H9 (cell line): ENCODE data around the gene NOL9. TPM values are rescaled to one million over a fixed set of nuclear protein-coding genes. Genes with fewer than 3 reads are reported as not detected.

Source experiments
- DNase-seq: peaks from one replicate; pipeline ENCODE4 v3.0.0-alpha.2; 2017
- H2AFZ ChIP-seq: one replicate; pipeline ENCODE4 v1.6.1; 2013; ENCODE audit warnings: mild to moderate bottlenecking, low read length, control low read depth, moderate library complexity
- H2AK5ac ChIP-seq: 2 replicates; pipeline ENCODE4 v1.6.1; 2013; ENCODE audit warnings: low read length, control low read depth, mixed read lengths; ENCODE audit not compliant: insufficient read length
- H2BK120ac ChIP-seq: one replicate; pipeline ENCODE4 v1.6.1; 2013; ENCODE audit warnings: low read depth, mild to moderate bottlenecking, low read length, control low read depth, inconsistent platforms; ENCODE audit not compliant: poor library complexity, severe bottlenecking
- H2BK12ac ChIP-seq: 2 replicates; pipeline ENCODE4 v1.6.1; 2013; ENCODE audit warnings: low read length, control low read depth, mixed read lengths, low read depth; ENCODE audit not compliant: insufficient read length
- H2BK15ac ChIP-seq: 2 replicates; pipeline ENCODE4 v1.6.1; 2013; ENCODE audit warnings: low read depth, low read length, control low read depth
- H2BK20ac ChIP-seq: one replicate; pipeline ENCODE4 v1.6.1; 2013; ENCODE audit warnings: low read depth, mild to moderate bottlenecking, low read length, control low read depth, inconsistent platforms; ENCODE audit not compliant: poor library complexity, severe bottlenecking
- H2BK5ac ChIP-seq: 2 replicates; pipeline ENCODE4 v1.6.1; 2013; ENCODE audit warnings: low read length, control low read depth, mixed read lengths; ENCODE audit not compliant: insufficient read length
- H3K14ac ChIP-seq: 2 replicates; pipeline ENCODE4 v1.6.1; 2013; ENCODE audit warnings: low read length, control low read depth; ENCODE audit not compliant: insufficient read depth
- H3K18ac ChIP-seq: 2 replicates; pipeline ENCODE4 v1.6.1; 2013; ENCODE audit warnings: low read depth, mild to moderate bottlenecking, mixed read lengths, low read length, control low read depth; ENCODE audit not compliant: insufficient read length
- H3K23ac ChIP-seq: 2 replicates; pipeline ENCODE4 v1.6.1; 2013; ENCODE audit warnings: low read length, control low read depth, mixed read lengths, low read depth; ENCODE audit not compliant: insufficient read length
- H3K23me2 ChIP-seq: 2 replicates; pipeline ENCODE4 v1.6.1; 2013; ENCODE audit warnings: low read depth, mild to moderate bottlenecking, mixed read lengths, low read length, control low read depth; ENCODE audit not compliant: insufficient read length, poor library complexity, severe bottlenecking
- H3K27ac ChIP-seq: 2 replicates; pipeline ENCODE4 v1.5.1; 2013; ENCODE audit warnings: low read length, control low read depth, mixed read lengths, low read depth; ENCODE audit not compliant: insufficient read length
- H3K27me3 ChIP-seq: 2 replicates; pipeline ENCODE4 v1.6.1; 2013; ENCODE audit warnings: low read length, control low read depth, inconsistent platforms; ENCODE audit not compliant: insufficient read depth
- H3K4ac ChIP-seq: 2 replicates; pipeline ENCODE4 v1.6.1; 2013; ENCODE audit warnings: low read depth, mild to moderate bottlenecking, control low read depth, inconsistent platforms, low read length, moderate library complexity
- H3K4me1 ChIP-seq: 2 replicates; pipeline ENCODE4 v1.6.1; 2013; ENCODE audit warnings: low read length, control low read depth, inconsistent platforms; ENCODE audit not compliant: insufficient read depth
- H3K4me2 ChIP-seq: 2 replicates; pipeline ENCODE4 v1.6.1; 2013; ENCODE audit warnings: low read length, control low read depth, mixed read lengths; ENCODE audit not compliant: insufficient read length, insufficient read depth
- H3K56ac ChIP-seq: 2 replicates; pipeline ENCODE4 v1.6.1; 2013; ENCODE audit warnings: low read depth, mild to moderate bottlenecking, mixed read lengths, low read length, control low read depth; ENCODE audit not compliant: insufficient read length
- H3K79me1 ChIP-seq: 2 replicates; pipeline ENCODE4 v1.6.1; 2013; ENCODE audit warnings: low read depth, mild to moderate bottlenecking, moderate library complexity, low read length, control low read depth, inconsistent platforms; ENCODE audit not compliant: insufficient read depth, poor library complexity, severe bottlenecking
- H3K79me2 ChIP-seq: 2 replicates; pipeline ENCODE4 v1.6.1; 2013; ENCODE audit warnings: low read length, control low read depth, inconsistent platforms; ENCODE audit not compliant: insufficient read depth
- H3K9ac ChIP-seq: 2 replicates; pipeline ENCODE4 v1.6.1; 2013; ENCODE audit warnings: low read length, control low read depth, mixed read lengths; ENCODE audit not compliant: insufficient read length; ENCODE audit errors: extremely low read depth
- H3K9me3 ChIP-seq: one replicate; pipeline ENCODE4 v1.6.1; 2013; ENCODE audit warnings: low read depth, low read length, inconsistent platforms; ENCODE audit not compliant: control insufficient read depth
- H3T11ph ChIP-seq: one replicate; pipeline ENCODE4 v1.6.1; 2013; ENCODE audit warnings: mild to moderate bottlenecking, low read length, control low read depth, inconsistent platforms
- H4K20me1 ChIP-seq: one replicate; pipeline ENCODE4 v1.6.1; 2013; ENCODE audit not compliant: control insufficient read depth, insufficient read length, insufficient read depth
- H4K5ac ChIP-seq: 2 replicates; pipeline ENCODE4 v1.6.1; 2013; ENCODE audit warnings: low read depth, mild to moderate bottlenecking, mixed read lengths, low read length, control low read depth; ENCODE audit not compliant: insufficient read length
- H4K8ac ChIP-seq: replicated peaks from 2 replicates; pipeline ENCODE4 v1.6.1; 2013; ENCODE audit warnings: low read length, control low read depth, mixed read lengths, low read depth; ENCODE audit not compliant: insufficient read length
- H4K91ac ChIP-seq: 2 replicates; pipeline ENCODE4 v1.6.1; 2013; ENCODE audit warnings: low read depth, mild to moderate bottlenecking, moderate library complexity, mixed read lengths, low read length, control low read depth; ENCODE audit not compliant: insufficient read length
- H3K27ac Mint-ChIP-seq, 3 experiments: 2 replicates in 2 of 3; 3 replicates in 1 of 3; pipeline ENCODE4 v1.8.0; 2020 to 2021; ENCODE audit warnings: mixed read lengths in 3 of 3, mild to moderate bottlenecking in 1 of 3, moderate library complexity in 1 of 3
- H3K27me3 Mint-ChIP-seq: 2 replicates; pipeline ENCODE4 v1.8.0; 2021; ENCODE audit warnings: low read depth, mild to moderate bottlenecking, moderate library complexity, mixed read lengths
- H3K36me3 Mint-ChIP-seq, 3 experiments: 2 replicates in 2 of 3; 3 replicates in 1 of 3; pipeline ENCODE4 v1.8.0; 2020 to 2021; ENCODE audit warnings: low read depth in 3 of 3, mixed read lengths in 3 of 3; ENCODE audit not compliant: insufficient read depth in 1 of 3
- H3K4me1 Mint-ChIP-seq, 2 experiments: 2 replicates each; pipeline ENCODE4 v1.8.0; 2020; ENCODE audit warnings: mixed read lengths in 2 of 2
- H3K4me3 Mint-ChIP-seq, 2 experiments: 2 replicates in 1 of 2; 3 replicates in 1 of 2; pipeline ENCODE4 v1.8.0; 2020 to 2021; ENCODE audit warnings: mild to moderate bottlenecking in 2 of 2, mixed read lengths in 2 of 2, moderate library complexity in 1 of 2
- H3K9me3 Mint-ChIP-seq, 2 experiments: 2 replicates in 1 of 2; 3 replicates in 1 of 2; pipeline ENCODE4 v1.8.0; 2020; ENCODE audit warnings: mild to moderate bottlenecking in 2 of 2, mixed read lengths in 2 of 2, moderate library complexity in 1 of 2
- CTCF ChIP-seq: fragments of 200-600 bp; sonication (generic); conservative IDR thresholded peaks from 3 replicates; pipeline ENCODE4 v1.8.0; 2021; ENCODE audit warnings: antibody characterized with exemption, mild to moderate bottlenecking
- WGBS: extraction: QIAGEN DNeasy Blood & Tissue Kit; methylation state at CpG from one replicate; pipeline ENCODE4 v1.1.7; 2013; ENCODE audit warnings: missing lambda C conversion rate, low lambda C conversion rate, mixed read lengths; ENCODE audit not compliant: insufficient read length; ENCODE audit errors: extremely low coverage; 5-methylcytosine and 5-hydroxymethylcytosine counted together
- total RNA-seq: library from RNA; stranded (reverse); gene quantifications from 2 replicates; pipeline ENCODE4 v1.2.1, GENCODE V29; 2021

Gene NOL9
- total RNA-seq, 1 experiment from 2014 or later, result 50.4 TPM

DNA sequence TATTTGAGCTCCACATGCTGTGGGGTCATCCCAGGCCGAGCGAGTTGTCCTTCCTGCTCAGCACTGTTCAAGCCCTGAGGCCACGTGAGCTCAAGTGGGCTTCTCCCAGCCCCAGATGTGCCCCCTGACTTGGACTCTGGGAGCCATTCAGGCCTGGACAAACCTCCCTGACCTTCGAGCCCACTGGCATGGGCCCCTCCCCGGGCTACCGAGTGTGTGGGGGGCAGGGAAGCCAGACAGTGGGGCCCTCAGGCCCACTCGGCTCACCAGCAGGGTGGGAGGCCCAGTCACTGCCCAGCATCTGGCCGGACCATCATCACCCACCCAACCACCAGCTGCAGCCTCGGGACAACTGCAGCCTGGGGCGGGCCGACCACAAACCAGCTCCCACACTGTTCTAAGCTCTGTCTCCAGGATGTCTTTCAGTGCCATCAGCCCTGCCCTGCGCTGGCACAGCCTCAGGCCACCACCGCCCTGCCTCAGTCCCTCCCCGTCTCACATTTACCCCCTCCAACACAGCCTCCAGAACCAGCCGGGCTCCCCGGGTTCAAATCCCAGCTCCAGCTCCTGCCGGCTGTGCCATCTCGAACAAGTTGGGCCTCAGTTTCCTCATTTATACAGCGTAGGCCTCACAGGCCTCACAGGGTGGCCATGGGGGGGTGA, 41.9 kb downstream of the NOL9 start:
- Mint-ChIP-seq H3K27me3 (no peaks in the 10 kb centered on the region), H3K4me3 (no peak overlapping the region), H3K4me1 (no peaks in the 10 kb centered on the region), H3K36me3 (no peaks in the 10 kb centered on the region), H3K27ac (no peak overlapping the region), H3K9me3 (no peaks in the 10 kb centered on the region)
- no peaks in the 10 kb centered on the region for H3K23me2 ChIP-seq
- H3K9me3 ChIP-seq, result no peaks in the 10 kb centered on the region
- no peak overlapping the region for H2BK120ac ChIP-seq
- DNase-seq, result no peak
- H3T11ph ChIP-seq, result no peak overlapping the region
- no peak overlapping the region for H4K91ac ChIP-seq
- no peaks in the 10 kb centered on the region for H4K20me1 ChIP-seq
- no peak overlapping the region for H4K8ac ChIP-seq
- TF ChIP-seq CTCF, result no peak
- no peaks in the 10 kb centered on the region for H3K4me1 ChIP-seq
- H3K27ac ChIP-seq, result no peak overlapping the region
- no peak overlapping the region for H3K4me2 ChIP-seq
- no peaks in the 10 kb centered on the region for H3K79me1 ChIP-seq
- H4K5ac ChIP-seq, result no peak overlapping the region
- H3K79me2 ChIP-seq, result no peaks in the 10 kb centered on the region
- H2BK5ac ChIP-seq, result no peak overlapping the region
- H3K14ac ChIP-seq, result peak overlapping the region; percentile 8; the same call in 1 of the 2 replicates
- H3K56ac ChIP-seq, result no peak overlapping the region
- H3K27me3 ChIP-seq, result no peaks in the 10 kb centered on the region
- no peak overlapping the region for H2AFZ ChIP-seq
- no peak overlapping the region for H3K9ac ChIP-seq
- H2BK15ac ChIP-seq, result no peak overlapping the region
- WGBS, result no CpG with 5 or more reads among the region's 19 CpGs
- no peak overlapping the region for H3K18ac ChIP-seq
- no peak overlapping the region for H2AK5ac ChIP-seq
- H3K4ac ChIP-seq, result no peak overlapping the region
- no peak overlapping the region for H2BK20ac ChIP-seq
- H3K23ac ChIP-seq, result no peak overlapping the region
- no peak overlapping the region for H2BK12ac ChIP-seq
